DND-41 (cell line): ENCODE results near the gene SLC7A6OS.

Experiments
- ATAC-seq: fragments of 200-7000 bp; cut with Tn5 transposase; 3 replicates; pipeline ENCODE4 v1.9.1; 2021; ENCODE audit warnings: low read depth; ENCODE audit not compliant: insufficient read depth
- DNase-seq: peaks from one replicate; pipeline ENCODE4 v3.0.0-alpha.2; 2020
- H2AFZ ChIP-seq: 2 replicates; pipeline ENCODE4 v1.6.0; 2012; ENCODE audit warnings: low read depth, low read length
- H3K27ac ChIP-seq: 2 replicates; pipeline ENCODE4 v1.5.1; 2012; ENCODE audit warnings: low read length, inconsistent platforms
- H3K27me3 ChIP-seq: fragments of 200-600 bp; sonication (generic); 2 replicates; pipeline ENCODE4 v1.6.0; 2012; ENCODE audit warnings: low read length, mild to moderate bottlenecking, inconsistent platforms; ENCODE audit not compliant: insufficient read depth, poor library complexity
- H3K36me3 ChIP-seq: 2 replicates; pipeline ENCODE4 v1.5.1; 2012; ENCODE audit warnings: low read length, inconsistent platforms; ENCODE audit not compliant: insufficient read depth
- H3K4me1 ChIP-seq: 2 replicates; pipeline ENCODE4 v1.5.1; 2012; ENCODE audit warnings: mild to moderate bottlenecking, low read length; ENCODE audit not compliant: insufficient read depth
- H3K4me2 ChIP-seq: 2 replicates; pipeline ENCODE4 v1.6.0; 2012; ENCODE audit warnings: mild to moderate bottlenecking, moderate library complexity, low read length, inconsistent platforms; ENCODE audit not compliant: insufficient read depth
- H3K4me3 ChIP-seq, 2 experiments: fragments of 200-600 bp in 1 of 2; shearing (Covaris generic) in 1 of 2; 2 replicates each; pipeline ENCODE4 v1.5.1; 2012 to 2016; ENCODE audit warnings: inconsistent platforms in 2 of 2, low read length in 2 of 2, mild to moderate bottlenecking in 2 of 2, low read depth in 1 of 2, moderate library complexity in 1 of 2
- H3K79me2 ChIP-seq: 2 replicates; pipeline ENCODE4 v1.6.0; 2012; ENCODE audit warnings: low read length, inconsistent platforms; ENCODE audit not compliant: insufficient read depth
- H3K9ac ChIP-seq: 2 replicates; pipeline ENCODE4 v1.6.0; 2012; ENCODE audit warnings: low read depth, mild to moderate bottlenecking, inconsistent platforms, low read length, moderate library complexity
- H3K9me3 ChIP-seq: 2 replicates; pipeline ENCODE4 v1.5.1; 2012; ENCODE audit warnings: low read length, moderate library complexity, mild to moderate bottlenecking, inconsistent platforms; ENCODE audit not compliant: insufficient read depth, severe bottlenecking
- H4K20me1 ChIP-seq: 2 replicates; pipeline ENCODE4 v1.6.0; 2012; ENCODE audit warnings: low read length; ENCODE audit not compliant: insufficient read depth
- CTCF ChIP-seq: IDR thresholded peaks from 2 replicates; pipeline ENCODE4 v1.5.1; 2012; ENCODE audit warnings: borderline replicate concordance, low read length, moderate library complexity, mild to moderate bottlenecking; ENCODE audit not compliant: poor library complexity, severe bottlenecking; ENCODE audit errors: extremely low read depth
- EZH2 ChIP-seq: IDR thresholded peaks from 3 replicates; pipeline ENCODE4 v1.6.1; 2012; ENCODE audit warnings: borderline replicate concordance, low read depth, mild to moderate bottlenecking, moderate library complexity, low read length, inconsistent platforms; ENCODE audit not compliant: severe bottlenecking

The SLC7A6OS gene

DNA sequence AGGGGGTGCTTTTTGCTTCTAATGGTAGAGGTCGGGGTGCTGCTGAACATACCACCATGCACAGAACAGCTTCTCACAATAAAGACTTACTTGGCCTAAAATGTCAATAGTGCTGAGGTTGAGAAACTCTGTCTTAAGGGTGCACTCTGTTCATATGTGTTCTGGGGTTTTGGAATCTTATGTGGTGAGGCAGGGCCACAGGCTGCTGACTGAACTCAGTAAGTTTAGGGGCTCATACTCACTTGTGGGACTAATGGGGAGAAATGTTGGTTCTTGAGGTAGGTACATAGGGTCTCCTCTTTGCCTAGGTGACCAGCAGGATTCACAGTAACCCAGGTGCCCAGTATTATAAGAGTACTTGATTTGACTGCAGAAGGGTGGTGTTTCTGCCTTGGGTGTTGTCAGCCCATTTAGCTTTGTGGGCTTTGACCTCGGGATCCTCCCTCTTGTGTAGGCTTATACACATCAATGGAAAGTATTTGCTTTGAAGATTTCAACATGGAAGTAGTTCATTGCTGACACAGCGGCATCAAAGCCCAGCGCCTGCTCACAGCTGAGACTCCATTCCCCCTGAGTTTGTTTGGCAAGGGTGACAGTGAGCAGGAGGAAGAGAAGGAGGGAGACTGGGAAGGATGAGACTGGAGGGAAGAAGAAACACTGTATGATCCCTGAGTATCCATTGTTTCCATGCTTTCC lies 29.2 kb downstream of the SLC7A6OS start:
- H3K27me3 ChIP-seq, result no peaks in the 10 kb centered on the region
- H3K4me3 ChIP-seq, result no peak overlapping the region
- peaks cover 18% of the 10 kb centered on the region; the same call in 1 of the 2 replicates for H4K20me1 ChIP-seq
- H3K4me2 ChIP-seq, result no peak overlapping the region
- no peak overlapping the region for H3K27ac ChIP-seq
- no peaks in the 10 kb centered on the region for H3K9me3 ChIP-seq
- H3K4me1 ChIP-seq, result peaks cover 40% of the 10 kb centered on the region
- peaks cover 70% of the 10 kb centered on the region for H3K36me3 ChIP-seq
- TF ChIP-seq EZH2 (no peak), CTCF (no peak)
- peaks cover 93% of the 10 kb centered on the region for H3K79me2 ChIP-seq
- no peak overlapping the region for H2AFZ ChIP-seq
- ATAC-seq (peak; percentile 62), DNase-seq (peak; percentile 53)
- no peak overlapping the region for H3K9ac ChIP-seq

DNA sequence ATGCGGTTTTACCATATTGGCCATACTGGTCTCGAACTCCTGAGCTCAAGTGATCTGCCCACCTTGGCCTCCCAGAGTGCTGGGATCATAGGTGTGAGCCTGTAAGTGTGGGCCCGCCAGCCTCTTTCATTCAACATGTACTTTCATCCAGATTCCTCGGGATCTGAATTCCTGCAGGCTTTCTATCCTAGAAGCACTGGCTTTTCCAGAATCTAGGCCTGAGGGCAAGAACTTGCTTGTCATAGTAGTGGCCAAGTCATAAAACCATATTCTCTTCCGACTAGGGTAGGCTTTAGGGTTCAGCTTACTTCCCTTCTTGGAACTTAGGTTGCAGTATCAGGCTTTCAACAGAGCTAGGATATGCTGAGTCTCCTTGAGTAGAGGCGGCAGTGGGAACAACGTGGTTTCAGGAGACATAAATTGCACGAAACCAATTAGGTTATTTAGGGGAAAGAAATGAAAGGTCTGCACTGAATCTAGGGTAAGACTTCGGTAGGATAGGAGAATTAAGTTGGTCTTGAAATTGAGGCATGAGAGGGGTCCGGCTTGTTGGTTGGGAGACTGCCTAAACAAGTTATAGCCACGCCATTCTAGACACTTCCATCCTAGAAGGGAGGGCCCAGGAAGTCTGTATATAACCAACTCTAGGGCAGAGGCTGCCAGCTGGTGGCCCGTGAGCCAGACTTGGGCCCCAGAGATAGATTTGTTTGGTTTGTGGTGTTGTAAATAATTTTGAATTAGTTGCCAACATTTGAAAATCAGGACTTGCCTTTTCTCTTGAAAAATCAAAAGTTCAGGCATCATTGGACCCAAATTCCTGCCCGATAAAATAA lies 30.8 kb downstream of the SLC7A6OS start:
- Histone ChIP-seq H3K9me3 (no peaks in the 10 kb centered on the region), H3K79me2 (peaks cover 82% of the 10 kb centered on the region), H3K4me3 (no peak overlapping the region), H3K27me3 (no peaks in the 10 kb centered on the region), H3K27ac (no peak overlapping the region), H3K4me1 (peaks cover 40% of the 10 kb centered on the region), H2AFZ (no peak overlapping the region), H3K9ac (no peak overlapping the region), H4K20me1 (peaks cover 20% of the 10 kb centered on the region), H3K4me2 (no peak overlapping the region), H3K36me3 (peaks cover 61% of the 10 kb centered on the region)
- TF ChIP-seq CTCF (no peak), EZH2 (no peak)
- DNase-seq (no peak), ATAC-seq (no peak)

GRCh38 chr16:68276223-68276622 lies 34.5 kb downstream of the SLC7A6OS start:
- H3K36me3 ChIP-seq, result peaks cover 60% of the 10 kb centered on the region

More at GRCh38 chr16:68276223-68276622, 34.5 kb downstream of the SLC7A6OS start:
- Histone ChIP-seq H3K79me2 (peaks cover 83% of the 10 kb centered on the region), H3K27me3 (no peaks in the 10 kb centered on the region), H4K20me1 (peaks cover 43% of the 10 kb centered on the region), H3K4me1 (peaks cover 57% of the 10 kb centered on the region), H3K9ac (peak overlapping the region; percentile 36), H3K4me3 (peak overlapping the region in 1 of 2 experiments; percentile 19; a peak in 2 of 4 replicates), H2AFZ (no peak overlapping the region), H3K9me3 (no peaks in the 10 kb centered on the region), H3K27ac (peak overlapping the region; percentile 81), H3K4me2 (peak overlapping the region; percentile 48)
- DNase-seq (no peak), ATAC-seq (no peak)
- TF ChIP-seq EZH2, result no peak
- TF ChIP-seq CTCF, result no peak
